HG03342 (cell line): Measurements from ENCODE around the gene NAV1.

Source experiments
- ATAC-seq: cut with Tn5 transposase; IDR thresholded peaks from one replicate; pipeline ENCODE4 v1.9.1; 2021; ENCODE audit warnings: mild to moderate bottlenecking, moderate library complexity; ENCODE audit not compliant: unreplicated experiment

NAV1 gene

GRCh38 chr1:201585901-201586300 is 47.0 kb downstream of the NAV1 start:
- no peak for ATAC-seq

DNA sequence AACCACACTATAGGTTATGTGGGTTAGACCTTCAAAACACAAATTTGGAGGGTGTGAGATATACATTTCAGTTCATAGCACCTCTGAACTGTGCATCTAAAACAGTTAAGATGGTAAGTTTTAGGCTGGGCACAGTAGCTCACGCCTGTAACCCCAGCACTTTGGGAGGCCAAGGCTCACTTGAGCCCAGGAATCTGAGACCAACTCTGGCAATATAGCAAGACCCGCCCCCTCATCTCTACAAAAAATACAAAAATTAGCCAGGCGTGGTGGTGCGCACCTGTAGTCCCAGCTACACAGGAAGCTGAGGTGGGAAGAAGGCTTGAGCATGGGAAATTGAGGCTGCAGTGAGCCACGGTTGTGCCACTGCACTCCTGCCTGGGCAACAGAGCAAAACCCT is 47.9 kb downstream of the NAV1 start:
- no peak for ATAC-seq

DNA sequence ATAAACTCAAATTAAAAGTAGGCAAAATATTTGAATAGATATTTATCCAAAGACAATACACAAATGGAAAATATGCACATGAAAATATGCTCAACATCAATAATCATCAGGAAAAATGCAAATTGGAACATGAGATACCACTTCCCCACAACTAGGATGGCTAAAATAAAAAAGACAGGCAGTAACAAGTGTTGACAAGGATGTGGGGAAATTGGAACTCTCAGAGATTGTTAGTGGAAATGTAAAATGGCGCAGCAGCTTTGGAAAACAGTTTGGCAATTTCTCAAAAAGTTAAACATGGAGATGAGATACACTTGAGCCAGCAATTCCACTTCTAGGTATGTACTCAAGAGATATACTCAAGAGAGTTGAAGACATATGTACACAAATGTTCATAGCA is 48.8 kb downstream of the NAV1 start:
- ATAC-seq = no peak
